Body of pancreas (tissue), 4 donors: Measurements from ENCODE around the gene KDM4B. TPM values are rescaled to one million over a fixed set of nuclear protein-coding genes. Genes with fewer than 3 reads are reported as not detected.

Experiments used
- ATAC-seq: fragments of 150-250 bp; one replicate; pipeline ENCODE4 v1.9.1; 2016
- DNase-seq, 4 donors: peaks; one replicate each; pipeline ENCODE4 v3.0.0-alpha.2; 2019
- H3K27ac ChIP-seq, 4 donors: fragments of 200-600 bp; sonication (generic); 1 replicate in 3 of 4; 2 replicates in 1 of 4; pipeline versions ENCODE4 v1.5.1 to v1.6.1; 2016 to 2019; ENCODE audit warnings: mild to moderate bottlenecking in 1 of 4, mixed read lengths in 1 of 4, moderate library complexity in 1 of 4
- H3K27me3 ChIP-seq, 2 donors: fragments of 200-600 bp; sonication (generic); one replicate each; pipeline ENCODE4 v1.6.0; 2016; ENCODE audit warnings: mild to moderate bottlenecking in 1 of 2
- H3K36me3 ChIP-seq, 2 donors: fragments of 200-600 bp; sonication (generic); replicated peaks in 1 of 2; 2 replicates each; pipeline ENCODE4 v1.5.1; 2016; ENCODE audit warnings: low read depth in 2 of 2; ENCODE audit not compliant: insufficient read depth in 1 of 2
- H3K4me1 ChIP-seq: fragments of 200-600 bp; sonication (generic); one replicate; pipeline ENCODE4 v1.6.0; 2016
- H3K4me3 ChIP-seq, 2 donors: fragments of 200-600 bp; sonication (generic); 1 replicate in 1 of 2; 2 replicates in 1 of 2; pipeline ENCODE4 v1.5.1; 2016 to 2019
- H3K9me3 ChIP-seq, 3 donors: fragments of 200-600 bp; sonication (generic); 1 replicate in 2 of 3; 2 replicates in 1 of 3; pipeline ENCODE4 v1.5.1; 2016
- POLR2A ChIP-seq, 3 donors: fragments of 450-650 bp; IDR thresholded peaks; one replicate each; pipeline ENCODE4 v1.6.1; 2016; ENCODE audit warnings: antibody characterized with exemption in 3 of 3, mild to moderate bottlenecking in 2 of 3
- WGBS, 2 donors: methylation state at CpG; one replicate each; pipeline ENCODE4 v1.1.5; 2017; 5-methylcytosine and 5-hydroxymethylcytosine counted together
- intact Hi-C: fragments of 100-400 bp; cut with DNase I; formaldehyde crosslinking; loops from one replicate; pipeline ENCODE4 v1.15.1; 2023
- total RNA-seq, 2 donors: library from RNA; depleted of rRNA; stranded (reverse); fragments of >200 nt; gene quantifications; one replicate each; pipeline ENCODE4 v1.1.0, GENCODE V29; 2016
- TF ChIP-seq, protein P1 (sequence below), 7 experiments: fragments of 450-650 bp in 4 of 7; fragments of 200-600 bp in 3 of 7; sonication (generic) in 3 of 7; IDR thresholded peaks; one replicate each; pipeline ENCODE4 v1.5.1; 2016 to 2019; ENCODE audit warnings: antibody characterized with exemption in 7 of 7

The KDM4B gene
- total RNA-seq, 2 donors from 2014 or later, result 18.9 to 35.3 TPM

DNA sequence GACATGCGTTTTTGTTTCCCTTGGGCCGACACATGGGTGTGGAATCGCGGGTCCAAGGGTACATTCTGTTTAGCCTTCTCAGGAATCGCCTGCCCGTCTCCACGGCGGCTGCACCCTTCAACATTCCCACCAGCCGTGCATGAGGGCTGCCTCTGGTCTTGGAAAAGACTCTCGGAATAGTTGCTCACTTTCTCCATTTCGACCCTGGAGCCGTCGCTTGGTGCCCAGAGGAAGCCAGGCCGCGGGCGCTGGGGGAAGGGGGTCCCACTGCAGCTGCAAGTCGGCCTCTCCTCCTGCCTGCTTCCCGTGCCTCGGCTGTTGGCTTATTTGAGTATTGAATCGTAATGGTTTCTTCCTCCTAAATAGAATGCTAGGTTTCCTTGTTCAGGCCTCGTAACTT, 51.5 kb downstream of the KDM4B start:
- intact Hi-C loops, result no loop called here
- no peak overlapping the region for H3K27ac ChIP-seq
- 87 to 91% methylated on average over 16 to 21 of the region's 21 CpGs for WGBS, 2 donors

DNA sequence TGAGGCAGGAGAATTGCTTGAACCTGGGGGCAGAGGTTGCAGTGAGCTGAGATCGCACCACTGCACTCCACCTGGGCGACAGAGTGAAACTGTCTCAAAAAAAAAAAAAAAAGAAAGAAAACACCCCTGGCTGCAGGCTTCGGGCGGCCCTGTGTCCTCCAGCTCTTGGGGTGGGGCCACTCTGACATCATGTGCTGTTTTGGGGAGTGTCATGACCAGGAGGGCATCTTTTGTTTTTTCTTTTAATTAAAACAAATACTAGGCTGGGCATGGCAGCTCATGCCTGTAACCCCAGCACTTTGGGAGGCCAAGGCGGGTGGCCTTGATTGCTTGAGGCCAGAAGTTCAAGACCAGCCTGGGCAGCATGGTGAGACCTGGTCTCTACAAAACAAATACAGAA, 52.1 kb downstream of the KDM4B start:
- Histone ChIP-seq H3K36me3 (no peaks in the 10 kb centered on the region), H3K27ac (no peak overlapping the region), H3K4me3 (no peak overlapping the region), H3K9me3 (no peaks in the 10 kb centered on the region), H3K27me3 (no peaks in the 10 kb centered on the region), H3K4me1 (no peaks in the 10 kb centered on the region)
- no peak for TF ChIP-seq POLR2A (IDR thresholded peaks at IDR 0.05)
- TF ChIP-seq, protein P1, sequence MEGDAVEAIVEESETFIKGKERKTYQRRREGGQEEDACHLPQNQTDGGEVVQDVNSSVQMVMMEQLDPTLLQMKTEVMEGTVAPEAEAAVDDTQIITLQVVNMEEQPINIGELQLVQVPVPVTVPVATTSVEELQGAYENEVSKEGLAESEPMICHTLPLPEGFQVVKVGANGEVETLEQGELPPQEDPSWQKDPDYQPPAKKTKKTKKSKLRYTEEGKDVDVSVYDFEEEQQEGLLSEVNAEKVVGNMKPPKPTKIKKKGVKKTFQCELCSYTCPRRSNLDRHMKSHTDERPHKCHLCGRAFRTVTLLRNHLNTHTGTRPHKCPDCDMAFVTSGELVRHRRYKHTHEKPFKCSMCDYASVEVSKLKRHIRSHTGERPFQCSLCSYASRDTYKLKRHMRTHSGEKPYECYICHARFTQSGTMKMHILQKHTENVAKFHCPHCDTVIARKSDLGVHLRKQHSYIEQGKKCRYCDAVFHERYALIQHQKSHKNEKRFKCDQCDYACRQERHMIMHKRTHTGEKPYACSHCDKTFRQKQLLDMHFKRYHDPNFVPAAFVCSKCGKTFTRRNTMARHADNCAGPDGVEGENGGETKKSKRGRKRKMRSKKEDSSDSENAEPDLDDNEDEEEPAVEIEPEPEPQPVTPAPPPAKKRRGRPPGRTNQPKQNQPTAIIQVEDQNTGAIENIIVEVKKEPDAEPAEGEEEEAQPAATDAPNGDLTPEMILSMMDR (IDR thresholded peaks at IDR 0.05), result no peak
- ATAC-seq (no peak), DNase-seq (no peak)
- WGBS, 2 donors, result 90 to 93% methylated on average over 5 of the region's 5 CpGs
- intact Hi-C loops, result no loop called here

More for the DNA sequence above, 51.5 kb downstream of the KDM4B start:
- H3K4me1 ChIP-seq, result no peaks in the 10 kb centered on the region
- H3K4me3 ChIP-seq, result no peak overlapping the region
- no peak for DNase-seq
- TF ChIP-seq, protein P1 (IDR thresholded peaks at IDR 0.05), result no peak
- no peaks in the 10 kb centered on the region for H3K9me3 ChIP-seq
- no peaks in the 10 kb centered on the region for H3K27me3 ChIP-seq
- no peak for ATAC-seq
- H3K36me3 ChIP-seq, result no peaks in the 10 kb centered on the region

DNA sequence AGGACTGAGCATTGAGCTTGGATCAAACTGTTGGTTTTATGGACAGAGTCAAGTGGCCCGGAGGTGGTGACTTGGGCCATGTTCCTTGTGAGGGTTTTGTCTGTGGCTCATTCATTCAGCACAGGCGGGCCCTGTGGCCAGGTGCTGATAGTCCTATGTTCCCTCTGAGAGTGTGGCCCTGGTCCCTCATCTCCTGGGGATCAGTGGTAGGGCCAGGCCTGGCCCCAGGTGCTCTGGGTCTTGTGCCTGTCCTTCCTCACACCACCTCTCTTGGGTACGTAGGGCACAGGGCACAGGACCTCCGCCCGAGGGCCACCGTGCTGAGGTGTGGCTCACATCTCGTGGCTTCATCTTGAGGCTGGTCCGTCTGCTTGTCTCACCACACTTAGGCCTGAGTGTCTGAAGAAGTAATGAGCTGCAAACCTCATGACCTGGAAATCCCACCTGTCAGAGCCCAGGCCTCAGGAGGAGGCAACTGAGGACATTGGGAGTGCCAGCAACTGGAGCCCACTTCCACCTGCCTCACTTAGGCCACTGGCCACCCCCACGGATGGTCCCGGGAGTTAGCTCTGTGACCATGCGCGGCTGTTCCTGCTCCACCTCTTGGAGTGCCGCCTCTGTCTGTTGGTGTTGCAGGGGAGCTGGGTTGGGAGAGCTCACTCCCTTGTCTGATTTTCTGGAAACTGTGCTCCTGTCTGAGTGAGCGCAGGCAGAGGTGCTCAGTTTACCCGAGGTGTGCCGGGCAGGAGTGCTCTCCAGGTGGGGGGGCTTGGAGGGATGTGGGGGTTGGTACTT, 53.4 kb downstream of the KDM4B start:
- intact Hi-C loops, result no loop called here
- no peak for TF ChIP-seq POLR2A (IDR thresholded peaks at IDR 0.05)
- TF ChIP-seq, protein P1 (IDR thresholded peaks at IDR 0.05), result no peak
- DNase-seq (no peak), ATAC-seq (no peak)
- Histone ChIP-seq H3K4me1 (no peaks in the 10 kb centered on the region), H3K27me3 (no peaks in the 10 kb centered on the region), H3K9me3 (no peaks in the 10 kb centered on the region), H3K36me3 (no peaks in the 10 kb centered on the region), H3K4me3 (no peak overlapping the region), H3K27ac (no peak overlapping the region)
- 87 to 93% methylated on average over 13 to 16 of the region's 16 CpGs for whole genome bisulfite sequencing, 2 donors

DNA sequence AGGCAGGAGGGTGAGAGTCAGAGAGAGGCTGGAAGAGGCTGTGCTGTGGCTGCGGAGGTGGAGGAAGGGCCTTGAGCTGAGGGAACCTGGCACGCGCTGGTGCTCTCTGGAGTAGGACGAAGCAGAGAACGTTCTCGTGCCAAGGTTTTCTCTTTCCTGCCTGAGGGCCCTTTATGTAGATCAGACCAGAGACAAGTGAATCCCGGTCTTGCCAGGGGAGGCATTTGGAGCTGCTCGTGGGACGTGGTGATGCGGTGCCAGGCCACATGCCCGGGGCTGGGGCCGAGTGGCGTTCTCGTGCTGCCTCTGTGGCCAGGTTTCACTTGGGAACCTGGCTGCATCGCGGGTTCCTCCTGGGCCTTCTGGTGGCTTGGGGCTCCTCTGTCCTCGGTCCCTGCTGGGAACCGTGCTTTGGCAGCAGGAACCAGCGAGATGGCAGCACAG, 54.2 kb downstream of the KDM4B start:
- Histone ChIP-seq H3K27me3 (no peaks in the 10 kb centered on the region), H3K4me1 (no peaks in the 10 kb centered on the region), H3K27ac (no peak overlapping the region), H3K4me3 (no peak overlapping the region), H3K36me3 (no peaks in the 10 kb centered on the region), H3K9me3 (no peaks in the 10 kb centered on the region)
- intact Hi-C loops, result no loop called here
- WGBS, 2 donors, result 73 to 79% methylated on average over 16 to 19 of the region's 19 CpGs
- no peak for TF ChIP-seq POLR2A (IDR thresholded peaks at IDR 0.05)
- TF ChIP-seq, protein P1 (IDR thresholded peaks at IDR 0.05), result no peak
- ATAC-seq, result no peak
- DNase-seq, result no peak

DNA sequence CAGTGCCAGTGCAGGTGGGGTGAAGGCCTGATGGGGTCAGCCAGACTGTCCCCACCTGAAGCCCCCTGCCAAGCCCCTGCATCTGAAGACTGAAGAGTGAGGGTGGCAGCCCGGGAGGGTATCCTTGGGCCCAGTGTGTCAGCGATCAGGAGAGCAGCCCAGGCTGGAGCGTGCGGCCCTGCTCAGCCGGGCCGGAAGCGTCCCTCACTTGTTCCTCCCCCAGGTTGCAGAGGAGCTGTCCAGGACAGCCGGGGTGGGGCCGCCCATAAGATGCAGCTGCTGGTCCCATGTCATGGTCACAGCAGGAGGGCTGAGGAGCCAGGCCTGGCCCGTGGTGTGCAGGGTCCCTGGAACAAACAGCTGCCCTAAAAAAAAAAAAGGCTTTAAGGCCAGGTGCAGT, 55.4 kb downstream of the KDM4B start:
- DNase-seq (no peak), ATAC-seq (no peak)
- Histone ChIP-seq H3K36me3 (no peaks in the 10 kb centered on the region), H3K4me1 (peaks cover 3% of the 10 kb centered on the region), H3K27me3 (no peaks in the 10 kb centered on the region), H3K27ac (no peak overlapping the region), H3K4me3 (no peak overlapping the region), H3K9me3 (no peaks in the 10 kb centered on the region)
- 89% methylated on average over 10 of the region's 10 CpGs; no CpG with 5 or more reads in 1 of the 2 donors for WGBS, 2 donors
- TF ChIP-seq, protein P1 (IDR thresholded peaks at IDR 0.05), result no peak
- TF ChIP-seq POLR2A (IDR thresholded peaks at IDR 0.05), result no peak
- intact Hi-C loops, result no loop called here
